ENCODE measurements around the gene MALRD1.

Gene MALRD1

DNA sequence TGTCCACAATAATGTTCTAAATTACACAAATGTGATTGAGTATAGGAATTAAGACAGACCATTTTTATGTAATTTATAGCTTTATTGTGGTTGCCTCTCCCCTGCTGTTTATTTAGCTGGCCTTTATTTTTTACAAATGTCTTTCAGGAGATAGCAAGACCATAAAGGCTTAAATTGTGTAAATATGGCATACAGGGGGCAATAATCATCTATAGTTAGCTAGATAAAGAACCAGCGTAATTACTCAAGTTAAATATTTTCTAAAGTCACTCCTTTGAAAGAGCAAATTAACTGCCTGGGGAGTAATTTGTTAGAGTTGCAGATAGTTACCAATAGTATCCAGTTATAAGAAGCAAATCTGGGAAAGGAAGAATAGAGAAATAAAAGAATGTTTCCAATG, at the start of gene MALRD1:
Gene MALRD1, plus strand, starts transcription at position 313 of the 400 bp plus-strand sequence. CDS start 138 bp downstream, outside the sequence.
- FAIRE-seq = no peak

DNA sequence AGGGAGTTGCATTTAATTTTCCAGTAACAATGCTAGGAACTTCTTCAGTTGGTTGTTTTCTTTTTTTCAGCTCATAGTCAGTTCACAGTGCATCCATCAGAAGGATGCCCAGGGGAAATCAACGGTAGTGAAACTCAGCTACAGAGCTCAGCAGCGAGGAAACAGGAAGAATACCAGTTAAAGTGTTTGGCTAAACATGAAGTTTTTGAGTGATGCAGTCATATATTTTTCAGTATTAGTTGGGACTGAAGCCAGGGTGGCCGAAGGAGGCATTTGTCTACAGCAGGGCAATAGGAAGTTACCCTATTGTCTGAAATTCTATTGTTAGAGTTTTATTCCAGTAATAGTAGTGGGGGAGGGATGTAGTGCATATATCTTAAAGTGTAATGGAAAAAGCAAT, 45.3 kb upstream of the MALRD1 start:
- FAIRE-seq = no peak

DNA sequence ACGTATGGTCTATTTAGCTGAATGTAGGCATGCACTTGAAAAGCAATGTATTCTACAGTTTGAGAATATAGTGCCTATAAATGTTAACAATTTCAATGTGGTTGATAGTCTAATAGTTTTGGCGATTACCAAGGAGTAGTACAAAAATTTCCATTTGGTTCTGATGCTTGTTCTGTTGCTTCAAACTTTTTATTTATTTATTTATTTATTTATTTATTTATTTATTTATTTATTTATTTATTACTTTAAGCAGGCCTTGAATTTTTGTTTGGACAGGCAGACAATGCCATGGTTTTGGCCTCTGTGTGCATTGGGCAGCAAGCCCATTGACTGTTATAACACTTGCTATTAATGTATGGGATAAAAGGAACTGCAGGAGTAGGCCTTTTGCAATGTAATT, 36.5 kb upstream of the MALRD1 start:
- FAIRE-seq = no peak

DNA sequence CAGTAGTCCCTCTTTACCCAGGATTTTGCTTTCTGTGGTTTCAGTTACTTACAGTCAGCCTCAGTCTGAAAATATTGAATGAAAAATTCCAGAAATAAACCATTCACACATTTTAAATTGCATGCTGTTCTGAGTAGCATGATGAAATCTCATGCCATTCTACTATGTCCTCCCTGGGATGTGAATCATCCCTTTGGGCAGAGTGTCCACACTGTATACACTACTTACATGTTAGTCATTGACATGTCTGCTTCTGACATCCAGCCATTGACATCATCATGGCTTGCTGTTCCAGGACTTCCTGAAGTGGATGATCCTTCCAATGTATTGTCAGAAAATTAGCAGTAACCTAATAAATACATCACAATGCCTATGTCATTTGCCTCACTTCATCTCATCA, 34.6 kb upstream of the MALRD1 start:
- FAIRE-seq = no peak

DNA sequence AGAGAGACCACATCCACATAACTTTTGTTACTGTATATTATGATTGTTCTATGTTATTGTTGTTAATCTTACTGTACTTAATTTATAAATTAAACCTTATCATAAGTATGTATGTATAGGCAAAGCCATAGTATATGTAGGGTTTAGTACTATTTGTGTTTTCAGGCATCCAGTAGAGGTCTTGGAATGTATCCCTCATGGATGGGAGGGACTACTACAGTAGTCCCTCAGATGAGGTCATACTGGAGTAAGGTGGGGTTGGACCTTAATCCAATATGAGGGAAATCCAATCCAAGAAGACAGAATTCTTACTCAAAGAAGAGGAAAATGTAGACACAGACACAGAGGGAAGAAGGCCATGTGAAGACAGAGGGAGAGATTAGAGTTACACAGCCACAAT, 34.1 kb upstream of the MALRD1 start:
- FAIRE-seq = no peak

DNA sequence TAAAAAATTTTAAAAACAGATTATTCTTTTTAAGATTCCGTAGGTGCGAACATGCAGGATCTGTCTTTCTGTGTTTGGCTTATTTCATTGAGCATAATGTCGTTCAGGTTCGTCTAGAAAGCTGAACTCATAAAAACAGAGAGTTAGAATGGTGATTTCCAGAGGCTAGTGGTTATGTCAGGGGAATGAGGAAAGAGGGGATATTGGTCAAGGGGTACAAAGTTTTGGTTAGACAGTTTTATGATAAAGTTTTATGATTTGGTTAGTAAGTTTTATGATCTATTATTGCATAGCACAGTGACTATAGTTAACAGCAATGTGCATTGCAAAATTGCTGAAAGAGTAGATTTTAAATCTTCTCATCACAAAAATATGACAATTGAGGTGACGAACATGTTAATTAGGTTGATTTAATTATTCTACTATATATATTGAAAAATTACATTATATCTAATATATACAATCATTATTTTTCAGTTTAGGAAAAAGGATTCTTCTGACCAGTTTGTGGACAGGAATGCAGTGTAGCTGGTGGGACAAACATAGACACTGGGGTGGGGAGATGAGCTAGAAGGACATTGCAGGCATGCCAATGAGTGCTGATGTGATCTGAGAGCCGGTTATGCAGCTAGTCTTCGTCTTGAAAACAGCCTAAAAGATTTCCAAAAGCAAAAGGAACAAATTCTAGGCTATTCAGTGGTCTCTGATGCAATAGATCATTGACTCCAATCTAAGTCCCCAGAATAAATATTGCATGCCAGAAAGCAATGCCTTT, 31.3 kb upstream of the MALRD1 start:
- no peak for FAIRE-seq

DNA sequence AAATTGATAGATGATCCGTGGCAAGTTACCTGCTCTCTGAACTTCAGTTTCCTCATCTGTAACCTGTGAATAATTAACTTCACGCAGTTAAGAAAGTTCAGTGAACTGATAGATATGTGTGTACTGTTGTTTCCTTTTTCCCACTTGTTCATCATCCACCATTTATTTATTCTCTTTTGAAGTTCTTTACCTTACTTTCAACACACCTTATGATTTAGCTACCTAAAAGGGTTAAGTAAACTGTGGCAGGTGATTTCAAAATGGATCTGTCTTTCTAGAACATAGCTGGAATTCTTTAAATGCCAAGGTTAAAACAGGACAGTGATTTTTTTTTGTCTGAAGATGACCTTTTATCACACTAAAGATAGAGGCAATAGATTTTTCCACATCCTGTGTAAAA, 27.4 kb upstream of the MALRD1 start:
- FAIRE-seq = no peak

DNA sequence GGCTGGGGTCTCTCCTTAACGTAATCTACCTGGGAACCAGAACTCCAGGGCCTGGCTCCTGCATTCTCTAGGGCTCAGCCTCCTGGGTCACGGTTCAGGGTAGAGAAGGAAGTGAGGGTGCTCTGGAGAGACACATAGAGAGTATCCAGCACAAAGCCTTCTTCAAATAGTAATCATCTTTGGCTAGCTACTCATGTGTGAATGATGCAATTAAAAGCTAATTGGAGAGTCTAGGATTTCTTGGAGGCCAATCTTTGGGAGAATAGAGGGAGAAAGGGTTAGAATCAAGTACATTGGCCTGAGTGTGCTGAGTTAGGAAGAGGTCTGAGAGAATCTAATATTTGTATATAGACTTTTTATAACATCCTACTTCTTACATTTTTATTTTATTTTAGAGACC, 24.0 kb upstream of the MALRD1 start:
- FAIRE-seq = no peak

DNA sequence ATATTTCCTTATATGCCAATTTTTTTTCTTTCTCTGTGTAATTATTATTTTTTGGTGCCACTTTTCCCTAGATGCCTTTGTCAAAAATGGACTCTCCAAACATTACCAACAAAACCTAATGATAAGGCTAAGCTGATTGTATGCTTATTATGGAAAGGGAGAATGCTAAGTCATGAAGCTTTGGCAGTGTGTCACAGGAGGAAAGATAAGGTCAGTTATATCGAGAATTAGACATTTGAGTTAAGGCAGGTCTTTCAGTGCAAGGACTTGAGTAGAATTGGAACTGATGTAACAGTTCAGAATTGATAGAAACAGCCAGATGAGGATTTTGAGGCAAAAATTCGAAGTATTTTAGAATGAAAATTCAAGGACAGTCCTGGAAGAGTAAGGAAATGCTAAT, 16.8 kb upstream of the MALRD1 start:
- FAIRE-seq = no peak

DNA sequence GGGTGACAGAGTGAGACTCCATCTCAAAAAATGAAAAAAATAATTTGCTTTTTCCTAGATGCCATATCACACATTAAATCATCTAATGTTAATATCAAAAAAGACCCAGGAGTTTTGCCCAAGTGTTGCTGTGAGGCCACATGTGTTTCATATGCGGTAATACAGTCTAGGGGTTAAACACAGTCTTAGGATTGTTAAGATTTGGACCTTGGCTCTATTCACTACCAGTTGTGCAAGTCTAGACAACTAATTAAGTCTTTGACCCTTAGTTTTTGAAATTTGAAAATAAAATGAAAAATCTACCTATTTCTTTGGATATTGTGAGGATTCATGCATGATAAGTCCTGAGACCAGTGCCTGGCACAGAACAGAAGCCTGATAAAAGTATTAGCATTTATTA, 14.9 kb upstream of the MALRD1 start:
- no peak for FAIRE-seq

DNA sequence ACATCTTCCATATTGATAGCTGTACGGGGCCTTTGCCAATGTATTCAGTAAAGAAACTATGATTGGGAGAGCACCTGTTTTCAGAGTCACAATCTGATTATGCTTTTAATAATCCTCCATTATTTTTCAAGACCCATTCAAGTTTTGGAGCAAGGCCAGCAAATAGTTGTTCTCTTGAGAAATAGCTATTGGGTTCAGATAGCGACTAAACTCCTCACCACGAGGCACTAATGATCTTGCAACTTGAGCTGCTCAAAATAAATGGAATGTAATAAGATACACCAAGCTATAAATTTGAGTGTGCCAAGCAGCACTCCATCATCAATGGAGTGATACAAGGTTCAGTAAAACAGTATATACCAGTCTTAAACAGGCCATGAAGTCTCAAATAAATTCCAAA, 7.4 kb upstream of the MALRD1 start:
- no peak for FAIRE-seq

DNA sequence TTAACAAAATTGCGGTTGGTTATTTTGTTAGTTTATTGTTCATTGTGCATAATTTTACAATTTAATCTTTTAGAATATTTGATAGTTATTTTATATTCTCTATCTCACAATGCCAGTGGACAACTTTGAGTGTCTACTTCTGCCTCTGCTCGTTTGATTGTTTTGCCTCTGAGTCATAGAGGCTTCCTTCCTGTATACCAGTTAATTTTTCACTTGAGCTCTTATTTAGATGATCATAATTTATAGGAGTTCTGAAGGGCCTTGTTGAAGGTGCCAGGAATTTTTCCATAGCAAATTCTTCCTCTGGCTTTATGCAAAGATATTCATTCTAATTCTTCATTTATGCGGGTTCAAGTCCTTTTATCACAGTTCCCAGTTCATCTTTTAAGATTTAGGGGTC, 5.2 kb upstream of the MALRD1 start:
- no peak for FAIRE-seq

DNA sequence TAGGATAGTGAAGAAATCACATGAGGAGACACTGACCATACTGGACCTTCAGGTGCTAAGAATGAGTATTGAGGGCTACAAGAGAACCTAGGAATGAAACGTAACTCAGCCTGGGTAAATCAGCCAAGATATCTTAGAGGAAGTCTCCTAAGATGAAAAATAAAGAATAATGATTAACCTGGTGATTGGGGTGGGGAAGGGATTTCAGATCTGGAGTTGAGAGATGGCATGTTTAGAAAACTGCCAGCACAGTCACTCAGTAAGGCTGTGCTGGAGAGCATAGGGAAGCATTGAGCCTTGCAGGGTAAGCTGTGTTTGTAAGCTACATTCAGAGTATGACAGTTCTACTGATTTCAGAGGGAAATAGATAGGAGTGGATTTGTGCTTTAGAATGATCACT, 1.9 kb upstream of the MALRD1 start:
- no peak for FAIRE-seq

DNA sequence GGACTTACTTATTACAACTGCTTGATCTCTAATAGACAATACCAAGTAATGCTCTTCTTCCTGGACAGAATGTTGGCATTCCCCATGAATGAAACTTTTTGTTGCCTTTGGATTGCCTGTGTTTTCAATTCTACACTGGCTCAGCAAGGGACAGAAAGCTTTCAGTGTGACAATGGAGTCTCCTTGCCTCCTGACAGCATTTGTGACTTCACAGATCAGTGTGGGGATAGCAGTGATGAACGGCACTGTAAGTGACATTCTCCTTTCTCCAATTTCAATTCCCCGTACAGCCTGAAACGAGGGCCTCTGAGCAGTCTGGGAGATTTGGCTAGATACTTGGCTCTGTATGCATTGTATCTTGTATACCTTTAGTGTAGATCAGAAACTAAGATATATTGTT, 290 bp downstream of the MALRD1 start:
- FAIRE-seq = no peak

DNA sequence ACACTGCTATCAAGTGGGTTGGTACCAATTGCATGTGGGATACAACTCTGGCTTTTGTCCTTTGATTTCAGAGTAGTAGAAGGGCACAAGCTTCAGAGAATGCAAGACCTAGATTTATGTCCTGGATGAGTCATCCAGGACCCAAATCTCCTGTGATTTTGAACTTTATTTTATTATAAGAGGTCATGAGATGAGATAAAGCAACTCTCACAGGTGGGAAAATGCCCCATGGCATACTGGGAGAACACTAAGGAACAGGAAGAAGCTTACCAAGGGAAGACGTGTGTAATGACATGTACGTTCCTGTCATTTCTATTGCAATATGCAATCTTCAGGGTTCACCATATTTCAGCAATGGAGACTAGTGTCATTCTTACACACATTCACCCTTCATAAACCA, 966 bp downstream of the MALRD1 start:
- FAIRE-seq = no peak

DNA sequence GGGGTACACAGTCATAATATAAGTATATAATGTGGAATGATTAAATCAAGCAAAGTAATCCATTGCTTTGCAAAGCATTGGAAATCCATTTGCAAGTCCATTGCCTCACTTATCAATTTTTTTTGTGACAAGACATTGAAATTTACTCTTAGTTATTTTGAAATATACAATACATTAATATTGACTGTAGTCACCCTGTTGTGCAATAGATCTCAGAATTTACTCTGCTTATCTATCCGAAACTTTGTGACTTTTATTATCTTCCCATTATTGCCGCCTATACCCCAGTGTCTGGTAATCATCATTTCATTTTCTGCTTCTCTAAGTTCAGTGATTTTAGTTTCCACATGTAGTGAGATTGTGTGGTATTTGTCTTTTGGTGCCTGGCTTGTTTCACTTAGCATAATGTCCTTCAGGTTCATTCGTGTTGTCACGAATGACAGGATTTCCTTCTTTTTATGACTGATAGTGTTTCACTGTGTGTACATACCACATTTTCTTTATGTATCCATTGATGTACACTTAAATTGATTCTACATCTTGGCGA, 5.8 kb downstream of the MALRD1 start:
- FAIRE-seq = no peak

DNA sequence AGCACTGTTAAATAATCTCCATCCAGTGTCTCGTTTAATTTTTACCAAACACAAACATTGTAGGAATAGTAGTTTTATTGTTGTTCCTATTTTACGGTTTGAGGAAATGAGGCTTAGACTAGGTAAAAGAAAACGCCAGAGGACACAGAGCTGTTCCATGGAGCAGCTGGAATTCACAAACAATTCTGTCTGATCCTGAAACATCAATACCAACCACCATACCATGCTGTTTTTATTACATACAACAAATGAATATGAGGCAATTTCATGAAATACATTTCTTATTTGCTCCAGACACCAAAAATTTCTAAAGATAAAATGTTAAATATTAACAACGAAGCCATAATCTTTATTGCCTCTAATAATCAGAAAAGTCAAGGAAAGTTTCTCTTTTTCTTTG, 9.4 kb downstream of the MALRD1 start:
- no peak for FAIRE-seq

DNA sequence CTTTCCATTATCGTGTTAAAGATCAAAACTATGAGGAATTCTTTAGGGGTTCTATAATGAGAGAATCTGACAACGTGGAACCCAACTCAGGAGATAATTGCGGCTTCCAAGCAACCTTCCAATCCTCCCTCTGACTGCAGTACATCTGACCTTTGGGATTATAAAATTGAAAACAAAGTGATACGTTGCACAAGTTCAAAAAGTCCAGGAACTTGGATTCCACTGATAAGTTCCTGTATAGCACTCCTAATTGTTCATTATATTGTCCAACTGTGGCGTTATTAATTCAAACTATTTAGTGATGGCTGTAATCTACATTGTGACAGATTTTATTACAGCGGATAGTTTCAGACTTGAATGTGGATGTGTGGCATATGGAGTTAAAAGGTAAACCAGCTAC, 15.4 kb downstream of the MALRD1 start:
- no peak for FAIRE-seq

DNA sequence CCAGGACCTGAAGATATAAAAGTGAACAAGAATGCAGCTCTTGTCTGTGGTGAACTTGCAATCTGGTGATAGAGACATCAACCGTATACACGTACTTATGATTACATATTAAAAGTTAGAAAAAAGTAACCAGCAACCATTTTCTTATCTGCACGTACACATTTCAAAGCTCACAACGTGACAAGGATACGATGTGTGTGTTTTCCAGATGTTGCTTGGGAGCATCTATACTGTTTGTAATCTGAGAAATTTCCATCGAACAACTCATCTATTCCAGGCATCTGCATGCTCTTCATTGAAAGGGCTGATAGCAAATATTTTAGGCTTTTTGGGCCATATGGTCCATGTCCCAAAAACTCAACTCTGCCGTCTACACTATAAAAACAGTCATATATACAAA, 23.3 kb downstream of the MALRD1 start:
- FAIRE-seq = no peak

DNA sequence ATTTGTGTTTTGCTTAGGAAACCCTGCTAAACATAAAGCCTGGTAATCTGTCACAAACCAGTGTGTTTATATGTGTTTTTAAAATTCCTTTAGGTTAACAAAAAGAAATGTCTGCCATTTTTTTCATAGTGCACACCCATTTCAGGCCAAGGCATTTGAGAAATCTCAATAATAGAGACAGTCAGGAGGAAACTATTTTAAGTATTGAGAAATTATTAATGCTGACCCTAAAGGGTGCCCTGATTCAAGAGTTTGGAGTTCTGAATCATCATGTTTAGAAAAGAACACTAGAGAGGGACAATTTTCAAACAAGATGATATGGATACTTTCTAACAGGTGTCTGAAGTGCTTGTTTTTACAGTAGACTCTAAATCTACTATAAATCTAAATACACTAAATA, 28.7 kb downstream of the MALRD1 start:
- FAIRE-seq = no peak

DNA sequence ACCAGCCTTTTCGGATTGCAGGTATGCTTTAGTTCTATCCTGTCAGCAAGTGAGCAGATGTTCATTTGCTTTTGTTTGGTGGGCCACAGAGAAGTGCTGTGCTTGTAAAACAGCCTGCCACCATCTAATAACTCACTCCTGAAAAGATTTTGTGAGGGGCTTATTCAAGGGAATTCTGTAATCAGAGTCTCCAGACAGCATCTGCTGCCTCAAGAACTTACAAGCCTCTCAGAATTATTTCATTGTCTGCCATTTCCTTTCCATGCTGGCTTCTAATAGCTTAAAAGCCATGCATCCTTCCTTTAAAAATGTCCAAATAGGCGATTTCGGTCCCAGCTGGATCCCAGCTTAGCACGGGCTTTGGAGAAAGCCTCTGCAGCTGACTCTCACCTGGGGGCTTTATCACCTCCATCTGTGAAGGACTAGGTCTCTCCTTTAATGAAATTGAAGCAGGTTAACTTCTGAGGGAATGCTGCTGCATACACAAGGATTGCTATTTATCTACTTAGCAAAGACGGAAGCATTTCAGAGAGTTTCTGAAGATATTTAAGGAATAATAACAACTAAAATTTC, 48.0 kb downstream of the MALRD1 start:
- FAIRE-seq = no peak

DNA sequence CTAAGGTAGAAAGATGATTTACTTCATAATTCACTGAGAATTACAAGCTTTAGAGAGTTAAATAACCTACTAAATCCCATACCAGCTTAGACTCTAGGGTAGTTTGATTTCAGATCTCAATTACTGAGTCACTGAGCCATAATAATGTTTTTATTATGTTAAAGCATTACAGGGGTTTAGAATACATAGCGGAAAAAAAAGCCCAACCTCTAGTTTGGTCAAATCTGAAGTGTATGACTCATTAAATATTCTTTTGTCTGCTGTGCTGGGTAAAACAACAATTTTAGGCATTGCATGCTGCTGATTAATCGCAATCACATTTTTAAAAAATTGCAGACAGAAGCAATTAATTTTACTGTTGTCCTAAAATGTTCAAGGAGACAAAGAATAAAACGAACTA, 48.5 kb downstream of the MALRD1 start:
- no peak for FAIRE-seq

DNA sequence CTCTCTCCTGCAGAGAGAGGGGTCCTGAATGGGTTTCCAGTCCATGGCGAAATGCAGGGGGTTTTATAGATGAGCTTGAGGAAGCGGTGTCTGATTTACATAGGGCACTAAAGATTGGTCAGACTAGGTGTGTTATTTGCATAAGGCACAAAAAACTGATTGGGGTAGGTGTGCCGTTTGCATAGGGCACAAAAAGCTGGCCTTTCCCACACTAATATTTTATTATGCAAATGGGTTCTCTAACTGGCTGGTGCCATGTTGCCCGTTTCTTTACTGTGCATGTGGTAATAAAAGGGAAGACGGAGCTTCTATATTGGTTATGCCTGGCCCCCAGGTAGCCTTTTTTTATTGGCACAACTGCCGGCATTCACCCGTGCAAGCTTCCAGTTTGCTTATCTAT, 50.2 kb downstream of the MALRD1 start:
- FAIRE-seq = no peak

DNA sequence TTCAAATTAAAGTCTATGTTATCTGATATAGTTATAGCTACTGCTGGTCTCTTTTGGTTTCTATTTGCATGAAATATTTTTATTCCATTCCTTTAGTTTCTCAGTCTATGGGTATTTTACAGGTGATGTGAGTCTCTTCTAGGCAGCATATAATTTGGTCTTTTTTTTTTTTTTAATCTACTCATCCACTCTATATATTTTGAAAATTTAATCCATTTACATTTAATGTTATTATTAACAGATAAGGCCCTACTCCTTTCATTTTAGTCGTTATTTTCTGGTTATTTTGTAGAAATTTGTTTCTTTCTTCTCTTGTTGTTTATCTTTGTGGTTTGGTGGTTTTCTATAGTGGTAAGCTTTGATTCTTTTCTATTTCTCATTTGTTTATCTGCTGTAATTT, 58.8 kb downstream of the MALRD1 start:
- FAIRE-seq = no peak
